NCI-H526 treated with DMSO at 0.1 percent for 48 hours (cell line): ENCODE data around the gene LGALS1.

Experiments used
- DNase-seq: peaks from one replicate; lab custom pipeline; 2025; lab: John Stamatoyannopoulos, UW

The LGALS1 gene

DNA sequence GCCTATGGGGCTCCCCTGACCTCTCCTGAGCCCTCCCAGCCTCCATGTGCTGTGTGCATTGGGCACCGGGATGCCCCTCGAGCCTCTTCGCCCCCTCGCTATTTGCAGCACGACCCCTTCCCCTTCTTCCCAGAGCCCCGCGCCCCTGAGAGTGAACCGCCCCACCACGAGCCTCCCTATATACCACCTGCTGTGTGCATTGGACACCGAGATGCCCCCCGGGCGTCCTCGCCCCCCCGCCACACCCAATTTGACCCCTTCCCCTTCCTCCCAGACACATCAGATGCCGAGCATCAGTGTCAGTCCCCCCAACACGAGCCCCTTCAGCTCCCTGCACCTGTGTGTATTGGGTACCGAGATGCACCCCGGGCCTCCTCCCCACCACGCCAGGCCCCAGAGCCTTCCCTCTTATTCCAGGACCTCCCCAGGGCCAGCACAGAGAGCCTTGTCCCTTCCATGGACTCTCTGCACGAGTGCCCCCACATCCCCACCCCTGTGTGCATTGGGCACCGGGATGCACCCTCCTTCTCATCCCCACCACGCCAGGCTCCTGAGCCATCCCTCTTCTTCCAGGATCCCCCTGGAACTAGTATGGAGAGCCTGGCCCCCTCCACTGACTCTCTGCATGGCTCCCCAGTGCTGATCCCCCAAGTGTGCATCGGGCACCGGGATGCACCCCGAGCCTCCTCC is 50.3 kb downstream of the LGALS1 start:
- no peak for DNase-seq

DNA sequence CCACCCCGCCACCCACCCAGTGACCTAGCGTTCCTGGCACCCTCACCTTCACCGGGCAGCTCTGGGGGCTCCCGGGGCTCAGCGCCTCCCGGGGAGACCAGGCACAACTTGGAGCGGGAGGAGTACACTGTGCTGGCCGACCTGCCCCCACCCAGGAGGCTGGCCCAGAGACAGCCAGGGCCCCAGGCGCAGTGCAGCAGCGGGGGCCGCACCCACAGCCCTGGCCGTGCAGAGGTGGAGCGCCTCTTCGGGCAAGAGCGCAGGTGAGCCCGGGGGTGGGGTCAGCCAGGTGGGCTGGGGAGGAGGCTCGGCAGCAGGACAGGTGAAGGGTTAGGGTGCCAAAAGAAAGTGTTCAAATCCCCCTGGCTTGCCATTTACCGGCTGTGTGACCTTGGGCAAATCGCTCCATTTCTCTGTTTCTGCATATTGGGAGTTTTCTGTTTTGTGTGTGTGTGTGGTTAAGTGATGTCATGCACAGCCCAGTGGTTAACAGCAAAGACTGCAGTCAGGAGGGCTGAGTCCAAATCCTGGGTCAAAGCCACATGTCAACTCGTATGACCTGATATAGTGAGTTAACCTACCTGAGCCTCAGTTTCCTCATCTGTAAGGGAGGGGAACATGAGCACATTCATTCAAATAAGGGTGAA is 50.9 kb downstream of the LGALS1 start:
- DNase-seq = no peak

DNA sequence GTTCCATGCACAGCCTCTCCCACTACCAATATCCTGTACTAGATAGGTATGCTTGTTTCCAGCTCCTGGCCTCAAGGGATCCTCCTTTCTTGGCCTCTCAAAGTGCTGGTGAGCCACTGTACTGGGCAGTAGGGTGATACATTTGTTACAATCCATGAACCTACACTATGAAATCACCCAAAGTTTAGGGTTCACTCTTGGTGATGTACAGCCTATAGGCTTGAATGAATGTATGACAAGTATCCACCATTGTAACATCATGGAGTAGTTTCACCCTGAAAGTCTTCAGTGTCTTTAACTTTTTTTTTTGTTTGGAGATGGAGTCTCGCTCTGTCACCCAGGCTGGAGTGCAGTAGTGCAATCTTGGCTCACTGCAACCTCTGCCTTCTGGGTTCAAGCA is 53.2 kb downstream of the LGALS1 start:
- no peak for DNase-seq
